K562 (cell line): ENCODE results near the gene PYDC1. TPM values are rescaled to one million over a fixed set of nuclear protein-coding genes. Genes with fewer than 3 reads are reported as not detected.

Source experiments
- CGGBP1 ChIP-seq: fragments of 250-450 bp; sonication (Bioruptor Pico); IDR thresholded peaks from 2 replicates; pipeline ENCODE4 v1.9.0; 2021; ENCODE audit warnings: mild to moderate bottlenecking
- ELF2 ChIP-seq: fragments of 250-450 bp; sonication (Bioruptor Pico); IDR thresholded peaks from 2 replicates; pipeline ENCODE4 v1.5.0; 2021; ENCODE audit warnings: mild to moderate bottlenecking
- GTF2F1 ChIP-seq: IDR thresholded peaks from 2 replicates; pipeline ENCODE4 v1.6.1; 2011; ENCODE audit warnings: low read depth, low read length, improper control_type of control experiment
- HMG20A ChIP-seq: fragments of 450-650 bp; formaldehyde crosslinking; conservative IDR thresholded peaks from 2 replicates; pipeline ENCODE4 v1.4.0; 2020; ENCODE audit warnings: mild to moderate bottlenecking, mixed read lengths
- HMGN3 ChIP-seq: IDR thresholded peaks from 2 replicates; pipeline ENCODE4 v1.6.1; 2011; ENCODE audit warnings: borderline replicate concordance, low read depth, mild to moderate bottlenecking, mixed read lengths, low read length; ENCODE audit not compliant: insufficient read length; ENCODE audit errors: extremely low read depth
- KLF13 ChIP-seq: fragments of 450-650 bp; IDR thresholded peaks from 2 replicates; pipeline ENCODE4 v1.6.1; 2016; ENCODE audit warnings: missing genetic modification characterization, low read depth, mild to moderate bottlenecking, missing compliant biosample characterization, moderate library complexity, borderline replicate concordance
- RNF2 ChIP-seq: sonication (generic); IDR thresholded peaks from 2 replicates; pipeline ENCODE4 v1.6.1; 2016
- SPI1 ChIP-seq: IDR thresholded peaks from 2 replicates; pipeline ENCODE4 v1.6.1; 2011; ENCODE audit warnings: low read depth, low read length, control low read depth, borderline replicate concordance
- SREBF2 ChIP-seq: sonication (generic); formaldehyde crosslinking; IDR thresholded peaks from 2 replicates; pipeline ENCODE4 v1.4.0; 2020; ENCODE audit warnings: mild to moderate bottlenecking, missing genetic modification reagents
- TEAD1 ChIP-seq, 2 experiments: fragments of 450-650 bp in 1 of 2; sonication (generic) in 1 of 2; formaldehyde crosslinking; IDR thresholded peaks; 2 replicates each; pipeline versions ENCODE4 v1.4.0 to v1.8.0; 2020 to 2022; ENCODE audit warnings: mild to moderate bottlenecking in 2 of 2, missing genetic modification reagents in 1 of 2
- TEAD4 ChIP-seq, 2 experiments: sonication (generic) in 1 of 2; formaldehyde crosslinking in 1 of 2; IDR thresholded peaks; 2 replicates each; pipeline versions ENCODE4 v1.6.1 to v1.8.0; 2012 to 2022; ENCODE audit warnings: borderline replicate concordance in 1 of 2, inconsistent platforms in 1 of 2, low read length in 1 of 2, mild to moderate bottlenecking in 1 of 2, missing genetic modification reagents in 1 of 2
- XRCC4 ChIP-seq: IDR thresholded peaks from one replicate; pipeline ENCODE4 v1.6.1; 2011; ENCODE audit not compliant: insufficient read depth, insufficient read length; ENCODE audit errors: extremely low read depth
- ZNF239 ChIP-seq: fragments of 250-450 bp; sonication (Bioruptor Pico); IDR thresholded peaks from 2 replicates; pipeline ENCODE4 v1.4.0; 2020; ENCODE audit warnings: mild to moderate bottlenecking
- ZNF24 ChIP-seq: fragments of 450-650 bp; IDR thresholded peaks from 2 replicates; pipeline ENCODE4 v1.6.1; 2016
- ZNF280A ChIP-seq: fragments of 450-650 bp; IDR thresholded peaks from 2 replicates; pipeline ENCODE4 v1.6.1; 2018; ENCODE audit warnings: mild to moderate bottlenecking, low read depth; ENCODE audit not compliant: partially characterized antibody
- ZNF398 ChIP-seq: fragments of 250-450 bp; sonication (Bioruptor Pico); IDR thresholded peaks from 2 replicates; pipeline ENCODE4 v1.8.0; 2021; ENCODE audit warnings: moderate library complexity, mild to moderate bottlenecking, inconsistent platforms
- ZNF586 ChIP-seq: fragments of 450-650 bp; formaldehyde crosslinking; conservative IDR thresholded peaks from 2 replicates; pipeline ENCODE4 v1.4.0; 2020; ENCODE audit warnings: mild to moderate bottlenecking, moderate library complexity
- ZNF592 ChIP-seq: fragments of 450-650 bp; IDR thresholded peaks from 2 replicates; pipeline ENCODE4 v1.6.1; 2017; ENCODE audit warnings: antibody characterized with exemption, mild to moderate bottlenecking
- polyA plus RNA-seq, 8 experiments: library from polyadenylated mRNA; depleted of rRNA in 4 of 8; stranded (reverse) in 5 of 8; unstranded in 3 of 8; fragments of >200 nt; fragmentation: Nextera tagmentation in 2 of 8; fragmentation: Illumina TruSeq in 1 of 8; extraction: Ambion mirVana in 2 of 8; extraction: Trizol in 1 of 8; gene quantifications; 2 replicates each; pipeline versions ENCODE4 v1.2.1 to v1.2.3, GENCODE V29; 2011 to 2014; ENCODE audit warnings: inconsistent platforms in 1 of 8, missing spikeins in 1 of 8
- total RNA-seq, 7 experiments: library from RNA; depleted of rRNA in 6 of 7; stranded (reverse); fragments of >200 nt in 6 of 7; fragmentation: Illumina TruSeq in 2 of 7; extraction: Trizol in 2 of 7; gene quantifications; 2 replicates each; pipeline versions ENCODE4 v1.2.1 to v1.2.3, GENCODE V29; 2011 to 2021; ENCODE audit warnings: low replicate concordance in 1 of 7
- TF ChIP-seq, protein P1 (sequence below), 2 experiments: fragments of 200-800 bp in 1 of 2; sonication (Bioruptor generic) in 1 of 2; sonication (generic) in 1 of 2; formaldehyde crosslinking in 1 of 2; IDR thresholded peaks in 1 of 2; conservative IDR thresholded peaks in 1 of 2; 2 replicates each; pipeline versions ENCODE4 v1.5.0 to v1.6.1; 2016 to 2020; ENCODE audit warnings: missing compliant biosample characterization in 1 of 2, missing genetic modification characterization in 1 of 2, missing genetic modification reagents in 1 of 2

PYDC1 gene
- total and polyA plus RNA-seq, 9 of the 15 experiments (the other 6 are each of a cell fraction or from before 2014, with no cell fraction given), result not detected

GRCh38 chr16:31253642-31254045 lies 36.7 kb upstream of the PYDC1 start (continued):
- TF ChIP-seq ZNF280A (no peak), TEAD1 (CRISPR knock-in tag; IDR thresholded peaks at IDR 0.05) (no peak), ZNF592 (peak; percentile 77), CGGBP1 (CRISPR knock-in tag) (no peak), SPI1 (no peak), XRCC4 (no peak), TEAD4 (IDR thresholded peaks at IDR 0.05; ENCODE audit: low read length) (peak; percentile 75), TEAD4 (CRISPR knock-in tag; IDR thresholded peaks at IDR 0.05; ENCODE audit: borderline replicate concordance) (no peak), ELF2 (CRISPR knock-in tag) (no peak), ZNF398 (CRISPR knock-in tag) (no peak), RNF2 (peak; percentile 54; the same call in 1 of the 2 replicates), GTF2F1 (no peak), KLF13 (tag) (no peak), HMG20A (CRISPR knock-in tag) (no peak), SREBF2 (CRISPR knock-in tag) (no peak), ZNF239 (no peak), ZNF24 (no peak; the same call in 1 of the 2 replicates), ZNF586 (no peak), HMGN3 (no peak)
- TF ChIP-seq, protein P1, sequence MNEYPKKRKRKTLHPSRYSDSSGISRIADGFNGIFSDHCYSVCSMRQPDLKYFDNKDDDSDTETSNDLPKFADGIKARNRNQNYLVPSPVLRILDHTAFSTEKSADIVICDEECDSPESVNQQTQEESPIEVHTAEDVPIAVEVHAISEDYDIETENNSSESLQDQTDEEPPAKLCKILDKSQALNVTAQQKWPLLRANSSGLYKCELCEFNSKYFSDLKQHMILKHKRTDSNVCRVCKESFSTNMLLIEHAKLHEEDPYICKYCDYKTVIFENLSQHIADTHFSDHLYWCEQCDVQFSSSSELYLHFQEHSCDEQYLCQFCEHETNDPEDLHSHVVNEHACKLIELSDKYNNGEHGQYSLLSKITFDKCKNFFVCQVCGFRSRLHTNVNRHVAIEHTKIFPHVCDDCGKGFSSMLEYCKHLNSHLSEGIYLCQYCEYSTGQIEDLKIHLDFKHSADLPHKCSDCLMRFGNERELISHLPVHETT (CRISPR knock-in tag; conservative IDR thresholded peaks at IDR 0.05 in 1 of 2, IDR thresholded peaks at IDR 0.05 in 1 of 2), result 0 out of 4 replicates have a peak, but pooled peaks of 1 of the 2 experiments have one; percentile 36
